Fibroblast of lung (primary cell): ENCODE measurements around the gene ARHGEF19. TPM values are rescaled to one million over a fixed set of nuclear protein-coding genes. Genes with fewer than 3 reads are reported as not detected.

Experiments
- DNase-seq, 2 donors: peaks; one replicate each; pipeline versions ENCODE4 v3.0.0 to v3.0.0-alpha.2; 2010; ENCODE audit warnings: low read depth in 2 of 2
- H2AFZ ChIP-seq: 2 replicates; pipeline ENCODE4 v1.5.1; 2012; ENCODE audit warnings: low read length, control low read depth, inconsistent platforms
- H3K27ac ChIP-seq: 2 replicates; pipeline ENCODE4 v1.5.1; 2011; ENCODE audit warnings: low read length, control low read depth; ENCODE audit not compliant: insufficient read depth
- H3K27me3 ChIP-seq: 2 replicates; pipeline ENCODE4 v1.5.1; 2011; ENCODE audit warnings: mild to moderate bottlenecking, low read length; ENCODE audit not compliant: control insufficient read depth, insufficient read depth
- H3K36me3 ChIP-seq: 2 replicates; pipeline ENCODE4 v1.5.1; 2011; ENCODE audit warnings: low read length; ENCODE audit not compliant: control insufficient read depth, insufficient read depth
- H3K4me1 ChIP-seq: 2 replicates; pipeline ENCODE4 v1.5.1; 2011; ENCODE audit warnings: low read length; ENCODE audit not compliant: control insufficient read depth, insufficient read depth; ENCODE audit errors: extremely low read depth
- H3K4me2 ChIP-seq: 2 replicates; pipeline ENCODE4 v1.5.1; 2011; ENCODE audit warnings: low read length, control low read depth; ENCODE audit not compliant: insufficient read depth; ENCODE audit errors: extremely low read depth
- H3K4me3 ChIP-seq, 4 experiments: fragments of 200-600 bp in 1 of 4; sonication (generic) in 1 of 4; replicated peaks in 1 of 4; 2 replicates each; pipeline ENCODE4 v1.5.1; 2011 to 2016; ENCODE audit warnings: low read length in 4 of 4, low read depth in 3 of 4, mild to moderate bottlenecking in 3 of 4, control low read depth in 2 of 4, inconsistent platforms in 1 of 4, mixed read lengths in 1 of 4; ENCODE audit not compliant: insufficient read depth in 1 of 4; ENCODE audit errors: control extremely low read depth in 1 of 4
- H3K79me2 ChIP-seq: 2 replicates; pipeline ENCODE4 v1.5.1; 2012; ENCODE audit warnings: mild to moderate bottlenecking, low read length, inconsistent platforms; ENCODE audit not compliant: control insufficient read depth, insufficient read depth
- H3K9ac ChIP-seq: 2 replicates; pipeline ENCODE4 v1.5.1; 2011; ENCODE audit warnings: mild to moderate bottlenecking, low read length, control low read depth; ENCODE audit not compliant: insufficient read depth
- H3K9me3 ChIP-seq: 2 replicates; pipeline ENCODE4 v1.5.1; 2012; ENCODE audit warnings: low read depth, low read length; ENCODE audit not compliant: control insufficient read depth, insufficient read depth
- H4K20me1 ChIP-seq: 2 replicates; pipeline ENCODE4 v1.5.1; 2011; ENCODE audit warnings: low read length; ENCODE audit not compliant: control insufficient read depth, insufficient read depth; ENCODE audit errors: extremely low read depth
- EZH2 ChIP-seq: IDR thresholded peaks from 2 replicates; pipeline ENCODE4 v1.5.1; 2012; ENCODE audit warnings: low read length, control low read depth, mild to moderate bottlenecking; ENCODE audit errors: missing control alignments
- polyA plus RNA-seq, 2 donors: library from polyadenylated mRNA; depleted of rRNA in 1 of 2; stranded (reverse) in 1 of 2; unstranded in 1 of 2; fragments of >200 nt; gene quantifications; 2 replicates each; pipeline ENCODE4 v1.2.1, GENCODE V29; 2011 to 2012; ENCODE audit warnings: missing spikeins in 1 of 2
- total RNA-seq: library from RNA; depleted of rRNA; stranded (reverse); fragments of >200 nt; gene quantifications from 2 replicates; pipeline ENCODE4 v1.2.1, GENCODE V29; 2014
- TF ChIP-seq, protein P1 (sequence below), 2 donors: IDR thresholded peaks in 1 of 2; conservative IDR thresholded peaks in 1 of 2; 1 replicate in 1 of 2; 2 replicates in 1 of 2; pipeline ENCODE4 v1.5.1; 2011 to 2012; ENCODE audit warnings: low read length in 2 of 2, control low read depth in 1 of 2, inconsistent platforms in 1 of 2, low read depth in 1 of 2, mild to moderate bottlenecking in 1 of 2

ARHGEF19 gene
- total and polyA plus RNA-seq, 2 donors (not counting 1 experiment from before 2014, with no cell fraction given): 3.3 TPM

DNA sequence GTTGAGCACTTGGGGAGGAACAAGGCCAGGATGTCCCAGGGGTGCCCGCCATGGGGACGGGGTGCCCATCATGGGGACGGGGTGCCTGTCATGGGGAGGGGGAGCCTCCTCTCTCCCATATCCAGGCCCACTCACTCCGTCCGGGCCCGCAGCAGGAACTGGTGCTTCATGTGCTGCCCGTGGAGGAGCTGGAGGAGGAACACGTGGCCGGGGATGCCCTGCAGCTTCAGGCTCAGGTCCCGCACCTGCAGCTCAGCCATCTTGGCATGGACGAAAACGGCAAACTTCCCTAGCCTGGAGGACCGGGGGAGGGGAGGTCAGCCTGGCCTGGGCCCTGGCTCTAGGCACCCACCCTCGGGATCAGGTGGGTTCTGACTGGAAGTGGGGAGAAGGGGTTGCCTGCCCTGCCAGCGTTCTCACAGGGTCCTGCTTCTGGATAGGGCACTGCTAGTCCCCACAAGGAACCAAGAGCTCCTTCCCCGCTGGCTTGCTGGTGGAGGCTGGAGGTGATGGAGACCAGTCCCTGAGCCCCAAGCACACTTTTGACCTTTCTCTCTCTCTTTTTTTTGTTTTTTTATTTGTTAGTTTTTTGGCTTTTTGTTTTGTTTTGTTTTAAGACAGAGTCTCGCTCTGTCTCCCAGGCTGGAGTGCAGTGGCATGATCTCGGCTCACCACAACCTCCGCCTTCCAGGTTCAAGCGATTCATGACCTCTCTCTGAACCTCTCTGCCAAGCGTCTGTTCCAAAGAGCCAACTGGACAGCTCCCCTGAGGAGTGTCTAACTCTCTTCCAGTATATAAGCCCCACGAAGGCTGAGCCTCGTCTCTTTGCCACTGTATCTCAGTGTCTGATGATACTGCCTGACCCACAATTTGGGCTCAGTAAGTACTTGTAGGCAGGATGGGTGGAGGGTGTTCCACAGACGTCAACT is 9.9 kb downstream of the ARHGEF19 start:
- no peaks in the 10 kb centered on the region for H3K79me2 ChIP-seq
- no peaks in the 10 kb centered on the region for H3K27me3 ChIP-seq
- DNase-seq: no peak
- no peak overlapping the region for H2AFZ ChIP-seq
- no peak overlapping the region for H3K27ac ChIP-seq
- TF ChIP-seq EZH2: no peak
- TF ChIP-seq, protein P1, sequence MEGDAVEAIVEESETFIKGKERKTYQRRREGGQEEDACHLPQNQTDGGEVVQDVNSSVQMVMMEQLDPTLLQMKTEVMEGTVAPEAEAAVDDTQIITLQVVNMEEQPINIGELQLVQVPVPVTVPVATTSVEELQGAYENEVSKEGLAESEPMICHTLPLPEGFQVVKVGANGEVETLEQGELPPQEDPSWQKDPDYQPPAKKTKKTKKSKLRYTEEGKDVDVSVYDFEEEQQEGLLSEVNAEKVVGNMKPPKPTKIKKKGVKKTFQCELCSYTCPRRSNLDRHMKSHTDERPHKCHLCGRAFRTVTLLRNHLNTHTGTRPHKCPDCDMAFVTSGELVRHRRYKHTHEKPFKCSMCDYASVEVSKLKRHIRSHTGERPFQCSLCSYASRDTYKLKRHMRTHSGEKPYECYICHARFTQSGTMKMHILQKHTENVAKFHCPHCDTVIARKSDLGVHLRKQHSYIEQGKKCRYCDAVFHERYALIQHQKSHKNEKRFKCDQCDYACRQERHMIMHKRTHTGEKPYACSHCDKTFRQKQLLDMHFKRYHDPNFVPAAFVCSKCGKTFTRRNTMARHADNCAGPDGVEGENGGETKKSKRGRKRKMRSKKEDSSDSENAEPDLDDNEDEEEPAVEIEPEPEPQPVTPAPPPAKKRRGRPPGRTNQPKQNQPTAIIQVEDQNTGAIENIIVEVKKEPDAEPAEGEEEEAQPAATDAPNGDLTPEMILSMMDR (conservative IDR thresholded peaks at IDR 0.05 in 1 of 2, IDR thresholded peaks at IDR 0.05 in 1 of 2; ENCODE audit: low read depth in 1 of 2, low read length in 2 of 2): no peak
- H3K4me1 ChIP-seq: peaks cover 6% of the 10 kb centered on the region
- no peak overlapping the region for H3K4me2 ChIP-seq
- H4K20me1 ChIP-seq: no peaks in the 10 kb centered on the region
- no peak overlapping the region for H3K4me3 ChIP-seq
- no peak overlapping the region for H3K9ac ChIP-seq
- H3K9me3 ChIP-seq: no peaks in the 10 kb centered on the region
- no peaks in the 10 kb centered on the region for H3K36me3 ChIP-seq

GRCh38 chr1:16199700-16200099 is 12.8 kb downstream of the ARHGEF19 start:
- H3K9ac ChIP-seq: no peak overlapping the region
- no peaks in the 10 kb centered on the region for H3K79me2 ChIP-seq
- TF ChIP-seq EZH2: no peak
- TF ChIP-seq, protein P1 (conservative IDR thresholded peaks at IDR 0.05 in 1 of 2, IDR thresholded peaks at IDR 0.05 in 1 of 2; ENCODE audit: low read depth in 1 of 2, low read length in 2 of 2): no peak
- H3K36me3 ChIP-seq: no peaks in the 10 kb centered on the region
- no peak overlapping the region for H3K4me2 ChIP-seq
- H3K27ac ChIP-seq: no peak overlapping the region
- no peaks in the 10 kb centered on the region for H3K9me3 ChIP-seq
- H3K4me1 ChIP-seq: no peaks in the 10 kb centered on the region
- H3K27me3 ChIP-seq: no peaks in the 10 kb centered on the region
- no peaks in the 10 kb centered on the region for H4K20me1 ChIP-seq
- DNase-seq: no peak
- H3K4me3 ChIP-seq: no peak overlapping the region
- no peak overlapping the region for H2AFZ ChIP-seq

DNA sequence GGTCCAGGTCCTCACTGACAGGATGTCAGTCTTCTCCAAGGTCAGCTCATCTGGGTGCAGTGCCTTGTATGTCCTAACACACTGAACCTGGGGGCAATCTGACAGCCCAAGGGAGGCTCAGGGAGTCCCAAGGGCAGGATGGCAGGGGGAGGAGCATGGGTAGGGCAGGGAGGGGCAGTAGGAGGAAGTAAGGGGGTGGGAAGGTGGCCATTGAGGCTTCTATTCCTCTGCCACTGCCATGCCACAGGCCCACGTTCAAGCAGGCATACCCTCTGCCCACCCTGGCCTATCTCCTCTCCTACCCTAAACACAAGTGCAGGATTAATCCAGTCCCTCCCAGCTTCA is 13.3 kb downstream of the ARHGEF19 start:
- Histone ChIP-seq H4K20me1 (no peaks in the 10 kb centered on the region), H2AFZ (no peak overlapping the region), H3K9me3 (no peaks in the 10 kb centered on the region), H3K79me2 (no peaks in the 10 kb centered on the region), H3K27me3 (no peaks in the 10 kb centered on the region), H3K4me3 (no peak overlapping the region), H3K36me3 (no peaks in the 10 kb centered on the region), H3K9ac (no peak overlapping the region), H3K4me2 (no peak overlapping the region), H3K27ac (no peak overlapping the region), H3K4me1 (no peaks in the 10 kb centered on the region)
- DNase-seq: no peak
- TF ChIP-seq, protein P1 (conservative IDR thresholded peaks at IDR 0.05 in 1 of 2, IDR thresholded peaks at IDR 0.05 in 1 of 2; ENCODE audit: low read depth in 1 of 2, low read length in 2 of 2): no peak
- no peak for TF ChIP-seq EZH2
